ENCODE results near the gene RHEB.

DNA sequence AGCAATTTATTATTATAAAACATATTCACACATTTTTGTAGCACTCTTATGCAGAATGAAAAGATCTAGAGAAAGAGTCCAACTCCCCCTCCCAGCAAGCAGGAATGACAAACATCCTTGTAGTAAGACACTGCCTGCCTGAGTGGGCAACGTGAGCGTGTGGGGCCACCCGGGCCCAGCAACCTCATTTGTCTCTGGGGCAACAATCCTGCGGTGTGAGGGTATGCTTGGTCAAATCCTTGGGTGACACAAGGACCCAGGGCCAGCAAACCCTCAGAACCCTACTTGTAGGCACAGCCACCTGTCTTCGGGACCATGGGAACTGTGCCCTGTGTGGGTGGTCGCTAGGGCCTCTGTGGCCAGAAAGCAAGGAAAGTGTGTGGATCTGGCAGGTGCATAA lies 10.7 kb downstream of the RHEB start:
- TF ChIP-seq, protein P1, sequence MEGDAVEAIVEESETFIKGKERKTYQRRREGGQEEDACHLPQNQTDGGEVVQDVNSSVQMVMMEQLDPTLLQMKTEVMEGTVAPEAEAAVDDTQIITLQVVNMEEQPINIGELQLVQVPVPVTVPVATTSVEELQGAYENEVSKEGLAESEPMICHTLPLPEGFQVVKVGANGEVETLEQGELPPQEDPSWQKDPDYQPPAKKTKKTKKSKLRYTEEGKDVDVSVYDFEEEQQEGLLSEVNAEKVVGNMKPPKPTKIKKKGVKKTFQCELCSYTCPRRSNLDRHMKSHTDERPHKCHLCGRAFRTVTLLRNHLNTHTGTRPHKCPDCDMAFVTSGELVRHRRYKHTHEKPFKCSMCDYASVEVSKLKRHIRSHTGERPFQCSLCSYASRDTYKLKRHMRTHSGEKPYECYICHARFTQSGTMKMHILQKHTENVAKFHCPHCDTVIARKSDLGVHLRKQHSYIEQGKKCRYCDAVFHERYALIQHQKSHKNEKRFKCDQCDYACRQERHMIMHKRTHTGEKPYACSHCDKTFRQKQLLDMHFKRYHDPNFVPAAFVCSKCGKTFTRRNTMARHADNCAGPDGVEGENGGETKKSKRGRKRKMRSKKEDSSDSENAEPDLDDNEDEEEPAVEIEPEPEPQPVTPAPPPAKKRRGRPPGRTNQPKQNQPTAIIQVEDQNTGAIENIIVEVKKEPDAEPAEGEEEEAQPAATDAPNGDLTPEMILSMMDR (IDR thresholded peaks at IDR 0.05; ENCODE audit: borderline replicate concordance, extremely low read depth, low read length, poor library complexity, severe bottlenecking) = no peak
- TF ChIP-seq EZH2 (IDR thresholded peaks at IDR 0.05; ENCODE audit: borderline replicate concordance, low read depth, low read length, severe bottlenecking) = no peak
